GF-D8 (cell line): Measurements from ENCODE around the gene ETDA.
A peak's percentile ranks its signal among the peaks of the same experiment; 100 is the strongest.
"Not testable (repeated sequence)": the region's sequence is repeated elsewhere in the genome, so short reads cannot be mapped to it uniquely, and the experiment has no call there.

Source experiments
- DNase-seq: peaks from one replicate; lab custom pipeline; 2025; lab: John Stamatoyannopoulos, UW

Gene ETDA

GRCh38 chrX:135252011-135252518 is at the start of gene ETDA:
Gene ETDA (plus strand): TSS chrX:135252061. CDS start chrX:135253277, 1,216 bp downstream.
- not testable (repeated sequence) for DNase-seq

DNA sequence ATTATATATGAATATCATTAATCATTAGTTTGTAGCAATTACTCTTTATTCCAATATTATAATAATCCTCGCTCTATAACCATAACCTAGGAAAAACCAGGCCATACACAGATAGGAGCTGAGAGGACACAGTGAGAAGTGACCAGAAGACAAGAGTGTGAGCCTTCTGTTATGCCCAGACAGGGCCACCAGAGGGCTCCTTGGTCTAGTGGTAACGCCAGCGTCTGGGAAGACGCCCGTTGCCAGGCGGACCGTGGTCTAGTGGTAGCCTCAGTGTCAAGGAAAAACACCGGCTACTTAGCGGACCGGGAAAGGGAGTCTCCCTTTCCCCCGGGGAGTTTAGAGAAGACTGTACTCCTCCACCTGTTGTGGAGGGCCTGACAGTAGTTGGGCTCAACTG is 45.4 kb upstream of the ETDA start:
- not testable (repeated sequence) for DNase-seq

- DNase-seq: no peak
Measured at GRCh38 chrX:135213200-135213844, 38.5 kb upstream of the ETDA start.

- not testable (repeated sequence) for DNase-seq
Measured at GRCh38 chrX:135245989-135246388, 5.9 kb upstream of the ETDA start.

GRCh38 chrX:135256087-135256684 is 4.3 kb downstream of the ETDA start:
- DNase-seq: not testable (repeated sequence)

GRCh38 chrX:135256923-135257322 is 5.1 kb downstream of the ETDA start:
- no peak for DNase-seq

DNA sequence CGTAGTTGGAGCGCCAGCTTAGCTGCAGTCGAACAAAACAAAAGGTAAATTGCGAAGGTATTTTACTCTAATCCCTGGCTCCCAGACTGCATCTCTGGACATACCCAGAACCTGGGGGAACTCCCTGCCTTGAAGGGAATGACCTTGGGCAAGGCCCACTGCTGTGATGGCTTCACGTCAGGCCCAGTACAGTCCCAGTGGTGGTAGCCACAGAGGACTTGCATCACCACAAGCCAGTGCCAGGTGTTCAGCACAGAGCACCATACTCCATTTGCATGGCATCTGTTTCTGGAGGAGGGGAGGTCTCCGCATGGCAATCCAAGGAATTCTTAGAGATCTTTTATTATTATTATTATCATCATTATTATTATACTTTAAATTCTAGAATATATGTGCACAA is 5.6 kb downstream of the ETDA start:
- no peak for DNase-seq

- not testable (repeated sequence) for DNase-seq
Measured at GRCh38 chrX:135260976-135261375, 9.1 kb downstream of the ETDA start.

- DNase-seq: not testable (repeated sequence)
Measured at GRCh38 chrX:135263376-135263775, 11.5 kb downstream of the ETDA start.

- no peak for DNase-seq
Measured at GRCh38 chrX:135264206-135264605, 12.3 kb downstream of the ETDA start.

GRCh38 chrX:135273162-135273561 is 21.3 kb downstream of the ETDA start:
- DNase-seq: no peak

- DNase-seq: peak; percentile 17
Measured at GRCh38 chrX:135275973-135276372, 24.1 kb downstream of the ETDA start.

GRCh38 chrX:135287266-135287823 is 35.5 kb downstream of the ETDA start:
- no peak for DNase-seq

DNA sequence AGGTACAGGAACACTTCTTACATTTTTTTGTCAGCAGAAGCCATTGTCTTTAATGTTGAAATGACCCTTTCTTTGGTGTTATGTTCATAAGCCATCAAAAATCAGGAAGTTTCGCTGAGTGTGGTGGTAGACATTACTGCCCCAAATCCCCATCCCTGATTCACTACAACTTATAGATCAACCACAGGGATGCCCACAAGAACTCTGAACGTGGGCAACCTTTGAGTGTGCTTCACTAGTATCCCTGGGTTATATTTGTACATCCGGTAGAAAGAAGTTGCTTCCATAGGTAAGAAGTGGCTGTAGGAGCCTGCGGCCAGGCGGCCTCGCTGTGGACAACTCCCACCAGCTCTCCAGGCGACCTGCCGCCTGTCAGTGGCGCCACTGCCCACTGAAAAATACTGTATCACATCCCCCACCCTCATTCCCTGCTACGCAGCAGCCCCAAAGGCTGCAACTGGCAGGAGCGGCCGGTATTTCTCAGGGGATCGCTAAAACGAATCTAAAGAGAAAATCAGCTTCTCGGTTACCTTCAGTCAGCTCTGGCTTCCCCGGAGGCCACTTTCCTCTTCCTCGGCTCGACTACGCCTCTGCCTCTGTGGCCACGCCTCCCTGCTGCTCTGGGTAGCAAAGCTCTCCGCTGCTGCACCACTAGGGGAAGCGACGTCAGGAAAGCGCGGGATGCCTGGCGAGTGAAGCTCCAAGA is 43.5 kb downstream of the ETDA start:
- no peak for DNase-seq

GRCh38 chrX:135295944-135296305 is 44.1 kb downstream of the ETDA start:
- no peak for DNase-seq

DNA sequence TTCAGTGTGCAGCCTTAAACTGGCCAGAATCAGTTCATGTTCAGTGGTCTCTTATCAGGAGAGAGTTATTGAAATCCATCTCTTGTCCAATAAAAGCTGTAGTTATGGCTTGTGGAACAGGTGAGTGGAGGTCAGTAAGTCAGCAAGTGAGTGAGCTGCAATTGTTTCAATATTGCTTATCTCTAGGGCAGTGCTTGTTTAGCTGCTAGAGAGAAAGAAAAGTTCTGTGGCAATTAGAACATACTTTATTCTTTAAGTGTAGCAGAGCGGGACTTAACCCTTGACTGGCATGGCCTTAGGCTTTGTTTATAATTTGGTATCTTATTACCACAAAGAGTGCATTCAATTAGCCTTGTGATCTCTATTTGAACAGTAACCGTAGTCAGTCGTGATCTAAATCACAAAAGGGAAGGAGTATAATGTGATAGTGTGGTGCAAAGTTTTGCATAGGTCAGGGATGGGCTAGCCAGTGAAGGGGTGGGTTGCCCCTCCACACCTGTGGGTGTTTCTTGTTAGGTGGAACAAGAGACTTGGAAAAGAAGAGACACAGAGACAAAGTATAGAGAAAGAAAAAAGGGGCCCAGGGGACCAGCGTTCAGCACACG is 50.5 kb downstream of the ETDA start:
- no peak for DNase-seq
